GM19035 (cell line): ENCODE measurements around the gene LAMA2.

Experiments used
- ATAC-seq: cut with Tn5 transposase; IDR thresholded peaks from one replicate; pipeline ENCODE4 v1.9.1; 2021; ENCODE audit not compliant: unreplicated experiment

Gene LAMA2

DNA sequence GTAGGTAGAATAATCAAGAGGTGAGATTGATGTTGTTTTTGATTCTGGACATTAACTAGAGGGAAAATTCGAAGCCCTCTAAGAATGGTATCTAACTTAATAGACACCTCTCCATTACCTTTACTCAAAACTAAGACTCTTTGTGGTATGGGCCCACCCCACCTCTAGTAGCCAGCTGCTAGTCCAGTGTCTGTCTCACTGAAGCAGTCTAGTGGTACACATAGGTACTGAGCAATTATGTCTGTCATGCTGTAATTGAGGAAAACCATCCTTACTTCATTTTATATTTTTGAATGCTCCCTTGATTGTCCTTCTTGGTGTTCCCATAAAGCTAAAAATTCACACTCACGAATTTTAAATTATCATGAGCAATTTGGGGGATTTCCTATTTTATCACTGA lies 536.4 kb downstream of the LAMA2 start:
- ATAC-seq: no peak

DNA sequence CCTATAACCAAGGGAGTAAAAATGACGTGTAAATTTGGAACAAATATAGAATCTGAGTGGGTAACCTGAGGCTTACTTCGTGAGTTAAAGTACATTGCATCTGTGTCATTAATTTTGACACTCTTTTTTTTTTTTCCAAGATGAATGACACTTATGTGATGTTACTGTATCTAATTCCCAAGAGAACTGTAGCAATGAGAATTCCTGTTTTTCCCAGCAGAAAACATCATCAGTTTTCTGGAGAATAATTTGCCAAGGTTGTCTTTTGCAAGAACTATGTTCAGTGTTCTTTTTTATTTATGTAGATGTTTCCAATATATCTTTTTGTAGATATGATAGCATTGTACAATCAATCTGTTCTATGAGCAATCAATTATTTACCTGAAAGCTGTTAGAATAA lies 543.4 kb downstream of the LAMA2 start:
- ATAC-seq: no peak

DNA sequence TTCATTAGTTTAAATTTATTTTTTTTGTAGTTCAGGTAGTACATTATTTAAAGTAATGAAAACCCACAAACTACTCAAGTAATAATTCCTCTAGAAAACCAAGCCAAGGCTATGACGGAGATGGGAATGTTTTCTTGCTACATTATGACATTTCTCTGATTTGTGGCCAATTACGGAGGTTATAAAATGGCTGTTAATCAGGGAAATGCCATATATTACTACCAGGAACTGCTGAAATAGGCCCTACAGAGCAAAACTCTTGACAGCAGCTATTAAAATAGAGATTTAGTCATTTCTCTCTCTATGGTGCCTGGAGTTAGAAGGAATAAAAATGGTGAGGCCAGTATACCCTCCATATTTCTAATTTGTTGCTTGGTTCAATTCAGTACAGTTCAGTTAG lies 547.0 kb downstream of the LAMA2 start:
- ATAC-seq: no peak

DNA sequence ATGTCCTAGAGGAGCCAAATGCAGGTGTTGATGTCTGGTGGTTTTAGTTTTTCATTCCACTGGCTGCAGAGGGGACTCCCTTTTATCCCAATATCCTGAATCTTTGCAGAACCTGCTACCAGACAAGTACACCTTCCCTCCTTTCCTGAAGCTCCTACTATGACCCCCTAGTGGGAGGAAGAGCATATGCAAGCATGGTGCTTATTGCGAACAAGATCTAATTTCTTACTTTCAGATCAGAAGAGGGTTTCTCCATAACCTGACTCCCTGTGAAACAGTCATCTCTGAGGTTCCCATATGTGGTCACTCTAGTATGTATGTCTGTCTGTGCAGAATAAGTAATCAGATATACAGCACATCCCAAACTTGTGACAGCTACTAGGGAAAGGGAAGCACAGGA lies 549.8 kb downstream of the LAMA2 start:
- ATAC-seq: no peak

DNA sequence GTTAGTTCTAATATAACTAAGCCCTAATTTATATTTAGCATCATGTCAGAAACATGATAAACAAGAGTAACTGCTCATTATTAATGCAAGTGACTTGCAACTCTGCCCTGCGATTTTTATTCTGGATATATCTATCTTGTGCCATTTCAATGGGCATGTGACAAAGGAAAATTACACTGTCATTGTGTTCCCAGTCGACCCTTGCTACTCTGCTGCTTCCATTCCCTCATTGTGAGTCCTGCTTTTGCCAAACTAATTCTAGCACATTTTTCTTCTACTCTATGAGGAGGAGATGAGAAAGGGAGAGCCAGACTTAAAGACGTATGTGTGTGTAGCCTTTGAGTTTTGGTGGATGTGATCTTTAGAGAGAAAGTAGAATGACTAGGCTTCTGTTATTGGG lies 551.2 kb downstream of the LAMA2 start:
- no peak for ATAC-seq

DNA sequence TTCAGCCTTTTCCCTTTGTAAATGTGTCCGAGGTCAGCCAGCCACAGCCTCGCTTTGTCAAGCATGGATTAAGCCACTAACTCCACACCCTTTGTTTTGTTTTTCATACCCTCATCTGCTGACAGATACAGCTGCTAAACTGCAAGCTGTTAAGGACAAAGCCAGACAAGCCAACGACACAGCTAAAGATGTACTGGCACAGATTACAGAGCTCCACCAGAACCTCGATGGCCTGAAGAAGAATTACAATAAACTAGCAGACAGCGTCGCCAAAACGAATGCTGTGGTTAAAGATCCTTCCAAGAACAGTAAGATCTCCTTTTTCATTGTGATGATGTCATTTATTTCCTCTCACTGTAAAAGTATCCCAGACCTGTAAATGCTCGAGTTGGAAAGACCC lies 557.8 kb downstream of the LAMA2 start:
- ATAC-seq: no peak

DNA sequence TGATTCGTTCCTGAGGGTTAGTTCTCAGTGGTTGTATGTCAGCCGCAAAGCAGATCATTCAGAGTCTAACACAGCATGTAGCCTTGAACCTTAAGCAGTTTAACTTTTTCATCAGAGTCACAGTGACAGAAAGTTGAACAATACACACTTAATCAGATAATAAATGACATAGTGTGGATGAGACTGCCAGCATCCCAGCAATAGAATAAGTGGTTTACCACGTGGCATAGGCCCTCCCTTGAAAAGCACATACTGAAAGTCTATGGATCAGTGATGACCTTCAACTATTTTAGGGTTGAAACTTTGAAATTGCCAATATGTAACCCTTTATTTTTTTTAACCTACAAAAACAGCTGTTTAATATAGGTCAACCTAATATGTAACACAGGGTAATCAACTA lies 561.7 kb downstream of the LAMA2 start:
- ATAC-seq: no peak

DNA sequence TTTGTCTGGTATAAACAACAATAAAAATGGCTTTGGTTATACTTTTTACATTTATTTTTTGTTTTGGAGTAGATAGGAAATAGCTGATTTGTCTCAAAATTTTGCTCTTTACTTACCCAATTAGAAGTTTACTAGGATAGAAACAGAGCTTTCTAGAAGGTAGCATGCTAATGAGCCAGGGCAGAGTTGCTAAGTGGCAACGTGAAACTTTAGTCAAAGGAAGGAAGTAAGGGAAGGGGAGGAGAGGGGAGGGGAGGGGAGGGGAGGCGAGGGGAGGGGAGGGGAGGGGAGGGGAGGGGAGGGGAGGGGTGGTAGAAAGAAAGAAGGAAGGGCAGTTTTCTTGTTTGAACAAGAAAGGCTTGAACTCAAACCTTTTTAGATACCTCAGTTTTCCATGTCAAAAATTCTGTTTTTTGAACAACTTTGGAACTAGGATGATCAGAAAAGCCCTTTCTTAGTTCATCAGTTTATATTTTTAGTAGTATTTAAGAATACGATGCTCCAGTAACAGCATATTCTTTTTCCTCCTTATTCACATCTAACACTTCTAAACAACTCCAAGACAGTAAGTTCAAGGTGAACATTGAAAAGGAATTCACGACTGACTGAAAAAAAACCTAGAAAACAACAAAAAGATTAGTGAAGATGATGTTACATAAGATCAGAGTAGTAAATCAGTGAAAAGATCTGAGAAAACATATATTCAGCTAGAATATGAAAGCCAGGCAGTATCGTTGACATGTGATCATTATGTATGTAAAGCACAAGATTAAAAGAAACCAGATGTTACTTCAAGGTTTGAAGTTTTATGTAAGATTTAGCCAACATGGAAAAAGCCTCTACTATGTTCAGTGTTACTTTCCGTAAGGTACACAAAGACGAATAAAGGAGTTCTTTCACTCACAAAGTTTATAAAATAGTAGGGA lies 563.6 kb downstream of the LAMA2 start:
- no peak for ATAC-seq

DNA sequence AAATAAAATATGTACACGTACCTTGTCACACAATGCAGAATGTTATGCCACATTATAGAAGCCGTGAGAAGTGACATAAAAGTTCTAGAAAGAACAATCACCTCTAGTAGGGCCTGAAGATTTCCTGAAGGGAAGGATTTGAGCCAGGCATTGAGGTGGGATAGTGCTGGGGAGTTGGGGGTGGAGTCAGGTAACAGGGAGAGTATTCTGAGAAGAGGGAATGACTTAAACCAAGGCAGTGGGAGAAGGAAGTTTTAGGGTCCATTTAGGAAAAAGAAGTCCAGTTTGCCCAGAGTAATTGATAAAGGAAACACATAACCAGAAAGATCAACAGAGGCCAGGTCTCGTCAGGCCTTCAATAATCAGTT lies 564.2 kb downstream of the LAMA2 start:
- ATAC-seq: no peak

DNA sequence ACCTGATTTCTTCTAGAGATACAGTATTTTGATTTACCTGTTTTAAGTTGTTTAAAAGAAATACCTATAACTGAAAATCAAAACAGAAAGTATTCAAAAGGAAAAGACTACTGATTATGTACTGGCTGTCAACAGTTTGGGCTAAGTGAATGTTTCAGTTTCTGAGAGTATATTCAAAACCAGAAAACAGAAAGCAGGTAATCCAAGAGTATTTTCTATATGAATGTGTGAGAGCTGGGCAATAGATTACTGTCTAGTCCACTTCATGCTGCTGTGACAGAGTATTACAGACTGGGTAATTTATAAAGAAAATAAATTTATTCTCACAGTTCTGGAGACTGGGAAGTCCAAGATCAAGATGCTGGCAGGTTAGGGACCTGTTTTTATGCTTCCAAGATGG lies 566.0 kb downstream of the LAMA2 start:
- peak; percentile 100 for ATAC-seq

DNA sequence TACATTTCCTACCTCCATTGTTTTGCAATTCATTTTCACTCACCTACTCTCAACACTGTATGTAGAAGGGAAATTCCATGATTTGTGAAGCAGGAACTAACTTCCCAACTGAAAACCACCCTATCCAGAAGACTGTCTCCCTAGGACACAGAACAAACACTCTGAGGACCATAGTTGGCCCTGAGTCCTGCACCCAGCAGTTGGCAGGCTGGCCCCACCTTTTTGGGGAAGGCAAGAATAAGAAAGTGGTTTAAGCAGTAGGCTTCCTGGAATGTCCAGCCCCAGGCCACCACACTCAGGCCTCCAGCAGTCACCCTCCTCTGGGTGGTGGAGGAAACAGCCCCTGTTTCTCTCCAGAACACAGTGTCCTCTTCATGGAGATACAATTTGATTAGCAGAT lies 568.2 kb downstream of the LAMA2 start:
- no peak for ATAC-seq

DNA sequence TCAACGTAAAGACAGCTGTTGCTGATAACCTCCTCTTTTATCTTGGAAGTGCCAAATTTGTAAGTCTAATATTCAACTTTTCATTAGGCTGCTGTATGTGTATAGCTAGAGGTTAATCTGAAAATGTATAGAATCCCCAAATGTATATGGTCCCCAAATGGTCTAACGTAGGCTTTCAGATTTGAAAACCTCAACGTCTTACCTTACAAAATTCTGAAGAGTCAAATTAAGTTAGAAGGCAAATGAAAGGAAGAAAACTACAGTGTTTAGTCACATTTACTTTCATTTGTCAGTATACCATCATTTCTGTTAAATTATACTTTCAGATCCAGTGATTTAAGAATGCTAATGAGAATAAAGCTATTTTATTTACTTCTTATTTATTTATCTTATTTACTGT lies 570.1 kb downstream of the LAMA2 start:
- ATAC-seq: no peak

DNA sequence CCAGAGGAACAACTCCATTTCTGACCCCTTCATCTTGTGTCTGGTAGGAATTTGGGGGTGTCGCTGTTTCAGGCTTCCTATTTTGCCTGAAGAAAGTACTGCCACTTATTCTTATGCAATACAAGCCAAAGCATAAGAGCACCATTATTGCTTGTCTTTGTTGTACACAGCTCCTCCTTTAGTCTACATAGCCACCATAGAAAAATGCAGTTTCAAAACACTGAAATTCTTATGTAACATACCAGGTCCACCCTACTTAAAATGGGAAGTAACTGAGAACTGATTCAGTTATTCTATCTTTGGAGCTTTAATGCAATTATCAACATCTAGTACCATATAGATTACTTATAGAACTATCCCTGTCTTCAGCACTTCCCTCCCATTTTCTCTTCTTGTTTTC lies 571.5 kb downstream of the LAMA2 start:
- ATAC-seq: no peak

DNA sequence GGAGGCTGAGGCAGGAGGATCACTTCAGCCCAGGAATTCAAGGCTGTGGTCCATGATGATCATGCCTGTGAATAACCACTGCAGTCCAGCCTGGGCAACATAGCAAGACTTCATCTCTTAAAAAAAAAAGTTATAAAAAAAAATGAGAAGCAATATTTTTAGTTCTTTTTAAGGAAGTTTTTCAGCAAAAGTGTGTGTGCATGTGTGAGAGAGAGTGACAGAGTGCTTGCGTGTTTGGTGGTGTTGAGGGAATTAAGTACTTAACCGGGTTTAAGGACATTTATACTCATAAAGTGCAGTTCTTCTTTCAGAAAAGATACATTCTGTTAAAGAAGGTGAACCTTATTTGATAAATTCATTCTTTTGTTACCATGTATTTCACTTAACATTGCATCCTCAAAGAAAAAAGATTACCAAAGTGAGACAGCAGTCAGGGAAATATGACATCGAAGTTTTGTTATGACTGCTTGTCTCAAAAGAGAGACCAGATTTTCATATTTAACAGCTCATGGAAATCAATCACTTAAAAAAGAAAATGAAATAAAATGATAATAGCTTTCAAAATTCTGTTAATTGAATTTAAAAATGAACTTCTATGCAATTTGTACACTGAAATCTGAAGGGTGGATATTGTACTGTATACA lies 572.3 kb downstream of the LAMA2 start:
- no peak for ATAC-seq

DNA sequence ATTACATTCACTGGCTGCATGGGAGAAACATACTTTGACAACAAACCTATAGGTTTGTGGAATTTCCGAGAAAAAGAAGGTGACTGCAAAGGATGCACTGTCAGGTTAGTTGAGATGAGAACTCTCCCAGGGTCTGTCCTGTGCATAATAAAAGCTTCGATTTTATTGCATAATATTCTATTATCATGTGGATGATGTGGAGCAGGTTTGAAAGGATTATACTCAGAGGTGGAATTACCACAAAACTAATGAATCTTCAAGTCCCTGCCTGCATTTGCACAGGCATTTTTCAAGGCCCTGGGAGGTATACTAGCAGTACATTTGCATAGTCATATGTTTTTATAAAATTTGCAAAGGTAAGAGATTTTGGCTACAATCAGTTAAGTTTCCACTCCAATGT lies 577.3 kb downstream of the LAMA2 start:
- ATAC-seq: no peak

DNA sequence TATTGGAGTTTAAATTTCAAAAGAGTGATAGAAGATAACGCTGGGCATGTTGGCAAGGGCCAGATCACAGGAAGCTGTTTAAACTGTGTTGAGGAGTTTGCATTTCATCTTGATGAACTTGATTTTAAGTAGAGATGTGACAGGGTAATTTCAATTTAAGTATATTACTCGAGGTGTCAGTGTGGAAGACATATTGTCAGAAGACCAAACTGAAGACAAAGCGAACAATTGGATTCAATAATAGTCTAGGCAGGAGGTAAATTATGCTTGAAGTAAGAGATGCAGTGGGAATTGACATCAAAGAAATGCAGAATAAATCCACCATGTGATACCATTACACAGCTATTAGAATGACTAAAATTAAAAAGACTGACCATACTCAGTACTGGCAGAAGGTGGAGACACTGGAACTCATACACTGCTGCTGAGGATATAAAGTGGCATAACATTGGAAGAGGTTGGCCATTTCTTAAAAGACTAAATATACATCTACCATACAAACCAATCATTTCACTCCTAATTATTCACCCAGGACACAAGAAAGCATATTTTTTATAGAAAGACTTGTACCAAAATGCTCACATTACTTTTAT lies 586.2 kb downstream of the LAMA2 start:
- no peak for ATAC-seq

DNA sequence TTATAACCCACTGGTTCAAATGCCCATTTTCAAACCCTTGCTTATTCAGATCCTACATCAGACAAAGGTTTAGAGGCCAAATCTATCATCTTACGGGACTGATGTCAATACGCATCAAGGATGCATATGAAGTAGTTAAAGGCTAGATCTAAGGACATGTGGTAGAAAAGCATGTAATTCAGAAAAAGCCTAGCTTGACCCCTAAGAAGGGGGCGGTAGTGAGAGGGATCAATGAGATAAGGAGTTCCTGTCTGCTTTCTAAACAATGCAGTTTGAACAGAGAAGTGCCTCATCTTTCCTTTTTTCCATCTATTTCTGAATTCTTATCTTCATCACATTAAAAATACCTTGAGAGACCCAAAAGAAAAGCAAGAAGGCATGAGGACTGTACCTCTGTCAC lies 589.3 kb downstream of the LAMA2 start:
- no peak for ATAC-seq

DNA sequence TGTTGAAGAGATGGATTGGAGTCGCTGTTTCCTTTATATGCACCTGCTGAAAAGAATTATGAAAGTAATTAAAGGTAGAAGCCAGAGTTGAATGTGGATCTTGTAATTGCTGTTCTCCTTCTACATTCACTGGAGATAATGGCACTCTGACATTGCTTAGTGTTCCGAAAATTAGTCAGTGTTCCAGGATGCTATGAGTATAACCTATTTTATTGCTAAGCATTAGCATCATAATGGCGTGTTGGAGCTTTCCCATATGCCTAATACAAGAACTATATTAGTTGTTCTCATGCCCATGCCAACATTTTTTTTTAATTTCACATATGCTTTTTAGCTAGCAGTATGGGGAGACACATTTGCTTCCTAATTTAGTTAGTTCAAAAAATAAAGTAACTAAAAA lies 590.6 kb downstream of the LAMA2 start:
- ATAC-seq: no peak

DNA sequence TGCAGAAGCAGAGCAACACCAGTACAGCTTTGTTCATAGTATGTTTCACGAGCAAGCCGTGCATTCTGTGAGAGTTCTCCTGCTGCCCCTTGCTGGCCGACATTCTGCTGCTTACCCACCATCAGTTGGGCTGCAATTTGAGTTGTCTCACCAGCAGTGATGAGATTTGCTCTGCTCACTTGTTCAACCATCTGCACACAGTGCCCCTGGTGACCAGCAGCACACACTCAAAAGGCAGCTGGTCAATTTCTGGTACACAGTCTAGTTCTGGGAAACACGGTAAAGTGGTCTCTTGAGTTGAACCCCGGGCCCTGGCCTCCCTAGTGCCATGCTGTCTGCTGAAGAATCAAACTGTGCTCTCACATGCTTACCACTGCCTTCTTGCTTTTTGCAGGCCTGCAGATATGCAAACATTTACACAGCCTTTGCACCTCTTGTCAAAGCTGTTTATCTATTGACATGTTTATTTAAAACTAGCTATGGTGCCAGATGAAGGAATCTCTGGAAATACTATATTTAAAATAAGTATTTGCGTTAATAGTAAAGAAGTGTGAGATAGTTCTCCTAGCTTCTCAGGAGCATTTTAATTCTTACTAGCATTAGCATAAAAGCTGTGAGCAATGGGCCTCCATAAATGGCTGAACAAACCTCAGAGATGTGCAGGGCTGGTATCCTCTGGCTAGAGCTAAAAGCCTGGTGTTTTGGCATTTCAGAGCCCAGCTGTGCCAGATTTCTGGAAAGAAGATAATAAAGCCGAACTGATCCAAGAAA lies 592.7 kb downstream of the LAMA2 start:
- ATAC-seq: no peak

DNA sequence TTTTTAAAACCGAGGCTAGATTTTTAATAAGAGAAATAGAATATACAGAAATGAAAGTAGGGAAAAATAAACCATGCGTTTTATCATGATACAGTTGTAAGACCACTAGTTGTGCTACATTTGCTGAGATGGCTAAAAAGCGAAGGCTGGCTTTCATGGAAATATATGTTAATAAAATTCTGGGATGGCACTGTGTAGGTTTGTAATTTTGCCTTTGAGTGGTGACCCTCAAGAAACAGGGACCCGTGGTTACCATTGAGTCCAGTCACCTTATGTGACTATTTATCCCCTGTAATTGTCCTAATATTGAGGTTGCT lies 593.3 kb downstream of the LAMA2 start:
- no peak for ATAC-seq

DNA sequence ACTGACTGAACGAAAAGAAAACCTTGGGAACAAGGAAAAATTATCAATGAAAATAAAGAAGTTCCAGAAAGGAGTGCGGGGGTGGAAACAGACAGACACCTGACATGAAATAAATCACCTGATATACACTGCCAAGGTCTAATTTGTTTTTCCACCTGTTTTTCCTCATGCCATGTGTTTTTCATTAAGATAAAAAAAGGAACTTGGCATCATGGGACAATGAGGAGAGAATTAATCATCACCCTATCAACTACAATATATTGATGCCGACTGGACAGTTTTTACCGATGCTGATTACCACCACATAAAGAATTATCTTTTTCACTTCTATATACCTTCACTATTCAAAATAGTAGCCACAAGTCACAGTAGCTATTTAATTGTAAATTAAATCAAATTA lies 593.9 kb downstream of the LAMA2 start:
- no peak for ATAC-seq

DNA sequence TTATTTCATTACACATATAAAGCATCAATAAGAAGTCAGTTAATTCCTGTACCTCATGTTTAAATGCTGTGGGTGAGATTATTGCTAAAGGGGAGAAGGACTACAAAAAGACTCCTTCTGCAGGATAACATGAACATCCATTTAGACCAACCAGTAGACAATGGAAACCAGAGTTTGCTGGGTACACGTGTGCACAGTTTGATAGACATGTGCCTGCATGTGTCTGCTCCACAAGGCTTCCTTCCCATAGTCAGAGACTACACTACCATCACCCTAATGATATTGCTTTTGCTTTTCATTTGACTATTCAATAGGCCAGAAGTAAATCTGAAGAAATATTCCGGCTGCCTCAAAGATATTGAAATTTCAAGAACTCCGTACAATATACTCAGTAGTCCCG lies 595.4 kb downstream of the LAMA2 start:
- no peak for ATAC-seq
